ENCODE data around the gene ZFPM1. TPM values are rescaled to one million over a fixed set of nuclear protein-coding genes. Genes with fewer than 3 reads are reported as not detected.

Gene ZFPM1
- total RNA-seq, 1 donor from 2014 or later, result 35.0 TPM

DNA sequence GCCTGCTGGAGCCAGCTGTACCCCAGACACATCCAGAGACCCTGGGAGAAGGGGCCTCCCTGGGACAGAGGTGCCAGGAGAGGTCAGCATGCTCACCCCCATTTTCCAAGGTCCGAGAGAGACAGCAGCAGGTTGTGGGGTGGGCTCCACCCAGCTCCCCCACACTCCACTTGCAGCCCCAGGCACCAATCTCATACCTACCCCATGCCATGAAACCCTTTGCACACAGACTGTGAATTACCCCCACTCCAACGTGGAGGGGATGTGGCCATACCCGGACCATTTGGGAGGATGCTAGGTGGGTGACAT, 34.0 kb downstream of the ZFPM1 start:
- Mint-ChIP-seq H3K36me3 (ENCODE audit: low read depth) (peaks cover 16% of the 10 kb centered on the region), H3K27me3 (no peaks in the 10 kb centered on the region), H3K4me1 (peaks cover 14% of the 10 kb centered on the region), H3K27ac (no peak overlapping the region), H3K9me3 (no peaks in the 10 kb centered on the region), H3K4me3 (no peak overlapping the region)
- CTCF ChIA-PET, result no interaction called here
- POLR2A ChIA-PET, result no interaction called here
- ATAC-seq (ENCODE audit: low read depth) (no peak), DNase-seq (no peak)
- TF ChIP-seq, protein P1, sequence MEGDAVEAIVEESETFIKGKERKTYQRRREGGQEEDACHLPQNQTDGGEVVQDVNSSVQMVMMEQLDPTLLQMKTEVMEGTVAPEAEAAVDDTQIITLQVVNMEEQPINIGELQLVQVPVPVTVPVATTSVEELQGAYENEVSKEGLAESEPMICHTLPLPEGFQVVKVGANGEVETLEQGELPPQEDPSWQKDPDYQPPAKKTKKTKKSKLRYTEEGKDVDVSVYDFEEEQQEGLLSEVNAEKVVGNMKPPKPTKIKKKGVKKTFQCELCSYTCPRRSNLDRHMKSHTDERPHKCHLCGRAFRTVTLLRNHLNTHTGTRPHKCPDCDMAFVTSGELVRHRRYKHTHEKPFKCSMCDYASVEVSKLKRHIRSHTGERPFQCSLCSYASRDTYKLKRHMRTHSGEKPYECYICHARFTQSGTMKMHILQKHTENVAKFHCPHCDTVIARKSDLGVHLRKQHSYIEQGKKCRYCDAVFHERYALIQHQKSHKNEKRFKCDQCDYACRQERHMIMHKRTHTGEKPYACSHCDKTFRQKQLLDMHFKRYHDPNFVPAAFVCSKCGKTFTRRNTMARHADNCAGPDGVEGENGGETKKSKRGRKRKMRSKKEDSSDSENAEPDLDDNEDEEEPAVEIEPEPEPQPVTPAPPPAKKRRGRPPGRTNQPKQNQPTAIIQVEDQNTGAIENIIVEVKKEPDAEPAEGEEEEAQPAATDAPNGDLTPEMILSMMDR (IDR thresholded peaks at IDR 0.05), result no peak
- intact Hi-C loops (cut with micrococcal nuclease), result no loop called here

DNA sequence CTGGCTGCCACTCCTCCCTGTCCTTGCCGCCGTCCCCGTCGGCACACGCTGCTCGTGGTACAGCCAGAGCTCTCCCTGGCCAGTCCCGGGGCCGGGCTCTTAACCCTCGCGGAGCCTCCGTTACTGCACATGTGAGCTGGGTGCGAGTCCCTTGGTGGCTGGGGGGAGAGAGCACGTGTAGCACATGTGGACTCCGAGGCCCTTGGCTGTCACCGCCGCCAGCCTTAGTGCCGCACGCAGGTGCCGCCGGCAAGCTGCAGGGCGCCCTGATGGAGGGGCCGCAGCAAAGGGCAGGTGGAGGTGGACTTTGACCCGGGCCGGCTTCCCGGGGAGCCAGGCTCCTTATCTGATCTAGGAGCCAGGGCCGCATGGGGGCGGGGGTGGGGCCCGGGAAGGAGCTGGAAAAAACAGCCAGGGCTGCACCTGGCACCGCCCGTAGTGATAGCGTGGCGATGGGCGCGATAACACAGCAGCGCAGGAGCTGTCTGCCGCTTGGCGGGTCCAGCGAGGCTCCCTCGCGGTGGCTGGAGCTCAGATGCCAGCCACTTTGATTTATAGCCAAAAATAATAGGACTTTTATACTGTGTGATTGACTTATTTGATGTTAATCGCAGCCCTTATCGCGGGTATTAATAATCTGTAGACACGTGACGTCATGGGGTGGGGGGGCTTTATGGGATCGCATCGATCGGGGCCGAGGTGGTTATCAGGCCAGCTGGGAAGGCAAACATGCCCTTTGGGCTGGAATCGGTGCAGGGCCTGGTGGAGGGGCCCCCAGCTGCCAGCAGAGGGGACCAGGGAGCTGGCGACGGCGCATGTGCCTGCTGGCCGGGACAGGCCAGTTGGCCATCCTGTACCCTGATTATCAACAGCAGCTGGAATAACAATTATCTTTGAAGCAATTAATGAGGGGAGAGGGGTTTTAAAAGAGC, 35.1 kb downstream of the ZFPM1 start:
- ATAC-seq (ENCODE audit: low read depth), result no peak
- no peaks in the 10 kb centered on the region for H3K27me3 Mint-ChIP-seq
- intact Hi-C loops (cut with micrococcal nuclease), result no loop called here
- peaks cover 7% of the 10 kb centered on the region for H3K4me1 Mint-ChIP-seq
- POLR2A ChIA-PET, result interaction anchor here (0.8 kb wide), 1 partner anchor 8 kb away, joined by 4 read pairs; no protein-coding TSS in a partner anchor
- no peak overlapping the region for H3K4me3 Mint-ChIP-seq
- no peaks in the 10 kb centered on the region for H3K9me3 Mint-ChIP-seq
- H3K27ac Mint-ChIP-seq, result no peak overlapping the region
- H3K36me3 Mint-ChIP-seq (ENCODE audit: low read depth), result peaks cover 16% of the 10 kb centered on the region
- TF ChIP-seq, protein P1 (IDR thresholded peaks at IDR 0.05), result no peak
- no peak for DNase-seq
- CTCF ChIA-PET, result interaction anchor here (1.1 kb wide), 1 partner anchor 9 kb away, joined by 3 read pairs; no protein-coding TSS in a partner anchor

DNA sequence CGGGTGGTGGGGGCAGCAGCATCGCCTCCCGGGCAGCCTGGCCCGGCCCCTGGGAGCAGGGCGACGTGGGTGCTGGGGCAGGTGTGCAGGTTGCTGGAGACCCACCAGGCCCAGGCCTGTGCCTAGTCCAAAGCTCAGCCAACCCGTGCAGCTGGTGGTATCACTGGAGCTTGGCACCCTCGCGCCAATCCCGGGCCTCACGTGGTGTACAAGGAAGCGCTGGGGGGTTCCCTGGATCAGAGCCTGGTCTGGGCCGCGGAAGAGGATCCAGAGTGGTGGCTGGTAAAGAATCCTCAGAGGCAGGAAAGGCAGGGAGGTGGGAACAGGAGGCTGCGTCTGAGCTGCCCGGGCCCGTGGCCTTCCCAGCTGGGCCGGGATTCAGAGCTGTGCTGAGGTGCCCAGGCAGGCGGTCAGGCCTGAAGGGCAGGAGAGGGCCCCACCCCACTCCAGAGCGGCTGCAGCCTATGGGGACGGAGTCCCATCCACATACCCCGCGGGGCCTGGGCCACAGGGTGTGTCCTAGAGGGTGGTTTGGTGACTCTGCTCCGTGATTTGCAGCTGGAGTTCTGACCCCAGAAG, 36.2 kb downstream of the ZFPM1 start:
- TF ChIP-seq, protein P1 (IDR thresholded peaks at IDR 0.05), result no peak
- no peak for ATAC-seq (ENCODE audit: low read depth)
- H3K4me1 Mint-ChIP-seq, result peaks cover 3% of the 10 kb centered on the region
- intact Hi-C loops (cut with micrococcal nuclease), result no loop called here
- ChIA-PET CTCF (no interaction called here), POLR2A (interaction anchor here (0.6 kb wide), 1 partner anchor 32 kb away, joined by 7 read pairs; no protein-coding TSS in a partner anchor)
- H3K9me3 Mint-ChIP-seq, result no peaks in the 10 kb centered on the region
- DNase-seq, result no peak
- H3K27ac Mint-ChIP-seq, result no peak overlapping the region
- no peaks in the 10 kb centered on the region for H3K27me3 Mint-ChIP-seq
- peaks cover 11% of the 10 kb centered on the region for H3K36me3 Mint-ChIP-seq (ENCODE audit: low read depth)
- H3K4me3 Mint-ChIP-seq, result no peak overlapping the region

DNA sequence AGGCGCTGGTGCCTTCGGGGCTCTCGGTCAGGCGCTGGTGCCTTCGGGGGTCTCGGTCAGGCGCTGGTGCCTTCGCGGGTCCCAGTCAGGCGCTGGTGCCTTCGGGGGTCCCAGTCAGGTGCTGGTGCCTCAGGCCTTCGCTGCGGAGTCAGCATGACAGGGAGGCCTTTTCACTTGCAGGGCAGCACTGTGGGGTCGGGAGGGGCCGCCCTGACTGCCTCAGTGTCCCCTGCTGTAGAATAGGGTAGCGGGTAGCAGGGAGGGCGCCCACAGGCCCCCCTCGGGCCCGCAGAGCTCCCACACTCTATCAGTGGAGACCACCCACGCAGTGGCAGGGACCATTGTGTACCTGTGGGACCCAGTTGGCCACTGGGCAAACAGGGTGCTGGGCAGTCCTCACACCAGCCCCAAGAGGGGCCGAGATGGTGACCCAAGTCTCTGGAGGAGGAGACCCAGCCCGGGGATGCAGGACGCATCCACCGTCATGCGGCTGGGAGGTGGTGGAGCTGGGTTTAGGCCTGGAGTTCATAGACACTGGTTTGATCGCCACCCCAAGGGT, 38.0 kb downstream of the ZFPM1 start:
- H3K27me3 Mint-ChIP-seq, result no peaks in the 10 kb centered on the region
- H3K4me1 Mint-ChIP-seq, result no peaks in the 10 kb centered on the region
- H3K27ac Mint-ChIP-seq, result no peak overlapping the region
- TF ChIP-seq, protein P1 (IDR thresholded peaks at IDR 0.05), result no peak
- ATAC-seq (ENCODE audit: low read depth), result no peak
- CTCF ChIA-PET, result no interaction called here
- POLR2A ChIA-PET, result no interaction called here
- no peaks in the 10 kb centered on the region for H3K9me3 Mint-ChIP-seq
- DNase-seq, result no peak
- peaks cover 11% of the 10 kb centered on the region for H3K36me3 Mint-ChIP-seq (ENCODE audit: low read depth)
- H3K4me3 Mint-ChIP-seq, result no peak overlapping the region
- intact Hi-C loops (cut with micrococcal nuclease), result no loop called here
